B cell (primary cell): ENCODE measurements around the gene RPL35. TPM values are rescaled to one million over a fixed set of nuclear protein-coding genes. Genes with fewer than 3 reads are reported as not detected.

ENCODE experiments used
- ATAC-seq: fragments of 200-7000 bp; cut with Tn5 transposase; one replicate; pipeline ENCODE4 v1.10.0; 2021; ENCODE audit warnings: low read depth, mild to moderate bottlenecking, moderate number of reproducible peaks, moderate library complexity
- CTCF ChIA-PET: fragments of 350-600 bp; sonication (Branson Sonifier 250); formaldehyde crosslinking; loops from one replicate; lab custom pipeline; 2021; ENCODE audit warnings: antibody characterized with exemption, inconsistent platforms; lab: Charles Lee
- POLR2A ChIA-PET: fragments of 350-600 bp; sonication (Branson Sonifier 250); formaldehyde crosslinking; loops from one replicate; lab custom pipeline; 2021; ENCODE audit warnings: antibody characterized with exemption; lab: Charles Lee
- DNase-seq: peaks from one replicate; pipeline ENCODE4 v3.0.0; 2013
- H2AFZ ChIP-seq: 2 replicates; pipeline ENCODE4 v1.6.1; 2012; ENCODE audit warnings: mild to moderate bottlenecking, low read depth, low read length; ENCODE audit not compliant: insufficient read depth, poor library complexity, severe bottlenecking
- H3K27ac ChIP-seq, 2 donors: 1 replicate in 1 of 2; 2 replicates in 1 of 2; pipeline ENCODE4 v1.5.1; 2012 to 2013; ENCODE audit warnings: low read length in 2 of 2, mild to moderate bottlenecking in 2 of 2, moderate library complexity in 1 of 2
- H3K27me3 ChIP-seq, 4 experiments: fragments of 200-600 bp in 1 of 4; sonication (generic) in 1 of 4; replicated peaks in 1 of 4; 1 replicate in 2 of 4; 2 replicates in 2 of 4; pipeline versions ENCODE4 v1.6.1 to v1.7.0; 2013 to 2016; ENCODE audit warnings: low read length in 3 of 4, mild to moderate bottlenecking in 2 of 4, mixed read lengths in 1 of 4, moderate library complexity in 1 of 4; ENCODE audit not compliant: insufficient read depth in 4 of 4, control insufficient read depth in 3 of 4; ENCODE audit errors: control extremely low read depth in 1 of 4
- H3K36me3 ChIP-seq, 2 experiments: replicated peaks in 1 of 2; 1 replicate in 1 of 2; 2 replicates in 1 of 2; pipeline versions ENCODE4 v1.6.1 to v1.7.1; 2013; ENCODE audit warnings: low read length in 1 of 2; ENCODE audit not compliant: insufficient read depth in 2 of 2, control insufficient read depth in 1 of 2; ENCODE audit errors: control extremely low read depth in 1 of 2, extremely low read depth in 1 of 2
- H3K4me1 ChIP-seq, 2 donors: fragments of 200-600 bp in 1 of 2; sonication (generic) in 1 of 2; 1 replicate in 1 of 2; 2 replicates in 1 of 2; pipeline versions ENCODE4 v1.5.1 to v1.6.1; 2013 to 2017; ENCODE audit warnings: low read length in 2 of 2; ENCODE audit not compliant: control insufficient read depth in 2 of 2, insufficient read depth in 2 of 2
- H3K4me2 ChIP-seq: replicated peaks from 2 replicates; pipeline ENCODE3; 2012; ENCODE audit warnings: mild to moderate bottlenecking, low read depth, low read length; ENCODE audit not compliant: poor library complexity, severe bottlenecking
- H3K4me3 ChIP-seq, 5 experiments: fragments of 200-600 bp in 1 of 5; sonication (generic) in 1 of 5; 1 replicate in 3 of 5; 2 replicates in 2 of 5; pipeline versions ENCODE4 v1.5.1 to v1.7.0; 2011 to 2016; ENCODE audit warnings: low read length in 4 of 5, mild to moderate bottlenecking in 4 of 5, low read depth in 2 of 5, control low read depth in 1 of 5, moderate library complexity in 1 of 5; ENCODE audit not compliant: insufficient read depth in 1 of 5; ENCODE audit errors: control extremely low read depth in 1 of 5, extremely low read depth in 1 of 5
- H3K79me2 ChIP-seq: fragments of 200-600 bp; sonication (generic); one replicate; pipeline ENCODE4 v1.6.0; 2016; ENCODE audit warnings: low read length; ENCODE audit not compliant: control insufficient read depth, insufficient read depth
- H3K9ac ChIP-seq: fragments of 200-600 bp; sonication (generic); 2 replicates; pipeline ENCODE4 v1.6.1; 2017; ENCODE audit warnings: mild to moderate bottlenecking, low read length, moderate library complexity
- H3K9me3 ChIP-seq, 3 donors: one replicate each; pipeline versions ENCODE4 v1.6.1 to v1.7.1; 2013; ENCODE audit warnings: low read length in 2 of 3; ENCODE audit not compliant: control insufficient read depth in 2 of 3, insufficient read depth in 1 of 3; ENCODE audit errors: control extremely low read depth in 1 of 3
- H4K20me1 ChIP-seq: 2 replicates; pipeline ENCODE4 v1.6.0; 2012; ENCODE audit warnings: mild to moderate bottlenecking, low read length; ENCODE audit not compliant: insufficient read depth, control insufficient read depth, poor library complexity, severe bottlenecking
- H3K27ac Mint-ChIP-seq: one replicate; pipeline ENCODE4 v1.8.0; 2021; ENCODE audit warnings: mixed read lengths
- H3K27me3 Mint-ChIP-seq: one replicate; pipeline ENCODE4 v1.8.0; 2021; ENCODE audit warnings: mixed read lengths
- H3K4me1 Mint-ChIP-seq: one replicate; pipeline ENCODE4 v1.8.0; 2021; ENCODE audit warnings: mixed read lengths
- H3K4me3 Mint-ChIP-seq: one replicate; pipeline ENCODE4 v1.8.0; 2021; ENCODE audit warnings: mixed read lengths
- H3K9me3 Mint-ChIP-seq: one replicate; pipeline ENCODE4 v1.8.0; 2022; ENCODE audit warnings: mixed read lengths; ENCODE audit not compliant: insufficient read depth
- CTCF ChIP-seq: fragments of 200-600 bp; IDR thresholded peaks from one replicate; pipeline ENCODE4 v1.8.0; 2022; ENCODE audit warnings: antibody characterized with exemption, mild to moderate bottlenecking
- EZH2 ChIP-seq: IDR thresholded peaks from 2 replicates; pipeline ENCODE4 v1.6.1; 2012; ENCODE audit warnings: borderline replicate concordance, low read depth, mild to moderate bottlenecking, moderate library complexity, low read length; ENCODE audit not compliant: insufficient read depth, poor library complexity, severe bottlenecking
- WGBS: methylation state at CpG from one replicate; pipeline ENCODE4 v1.1.5; 2013; ENCODE audit warnings: missing lambda C conversion rate; ENCODE audit not compliant: insufficient coverage; 5-methylcytosine and 5-hydroxymethylcytosine counted together
- intact Hi-C: fragments of 100-400 bp; cut with micrococcal nuclease; formaldehyde crosslinking; loops from one replicate; pipeline ENCODE4 v1.10.0; 2022
- polyA plus RNA-seq: library from polyadenylated mRNA; depleted of rRNA; stranded (reverse); fragments of >200 nt; gene quantifications from 2 replicates; pipeline ENCODE4 v1.2.3, GENCODE V29; 2012
- total RNA-seq, 2 donors: library from RNA; stranded (reverse); fragments of 120-200 nt in 1 of 2; gene quantifications; 1 replicate in 1 of 2; 2 replicates in 1 of 2; pipeline versions ENCODE4 v1.2.3 to v1.2.4, GENCODE V29; 2013 to 2022

The RPL35 gene
- total and polyA plus RNA-seq, 2 donors (not counting 1 experiment from before 2014, with no cell fraction given), result 1,609 to 3,858 TPM

DNA sequence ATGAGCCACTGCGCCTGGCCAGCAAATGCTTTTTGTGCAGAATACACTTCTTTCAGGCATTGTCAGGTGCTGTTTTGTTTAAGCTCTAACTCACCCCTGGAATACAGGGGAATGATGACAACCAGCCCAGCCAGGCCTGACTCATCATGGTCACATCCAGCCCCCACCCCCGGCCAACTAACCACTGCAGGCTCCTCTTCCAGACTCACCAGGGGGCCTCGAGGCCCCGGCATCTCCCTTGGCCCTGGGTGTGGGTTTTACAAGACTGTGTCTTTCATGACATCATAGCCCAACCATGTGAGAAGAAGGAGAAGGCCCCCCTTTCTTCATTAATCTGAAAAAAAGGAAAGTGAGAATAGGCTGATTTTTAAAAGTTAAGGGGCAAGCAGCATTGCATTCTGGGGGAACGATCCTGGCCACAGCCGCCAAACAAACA, 49.3 kb downstream of the RPL35 start:
- Histone ChIP-seq H3K4me1 (no peaks in the 10 kb centered on the region), H4K20me1 (no peaks in the 10 kb centered on the region), H3K4me2 (no peak overlapping the region), H3K9ac (no peak overlapping the region), H3K79me2 (no peaks in the 10 kb centered on the region), H3K9me3 (no peaks in the 10 kb centered on the region), H2AFZ (no peak overlapping the region), H3K27me3 (no peaks in the 10 kb centered on the region), H3K36me3 (no peaks in the 10 kb centered on the region), H3K27ac (no peak overlapping the region), H3K4me3 (no peak overlapping the region)
- no peak overlapping the region for H3K27ac Mint-ChIP-seq
- H3K9me3 Mint-ChIP-seq, result no peaks in the 10 kb centered on the region
- ChIA-PET POLR2A (no interaction called here), CTCF (interaction anchor here (1.0 kb wide), 1 partner anchor 12 kb away, joined by 3 read pairs; no protein-coding TSS in a partner anchor)
- no peaks in the 10 kb centered on the region for H3K27me3 Mint-ChIP-seq
- intact Hi-C loops, result no loop called here
- no peak for DNase-seq
- no peak for ATAC-seq
- H3K4me3 Mint-ChIP-seq, result no peak overlapping the region
- 92% methylated on average over 1 of the region's 6 CpGs for WGBS
- no peaks in the 10 kb centered on the region for H3K4me1 Mint-ChIP-seq
- TF ChIP-seq EZH2, result no peak
- TF ChIP-seq CTCF, result no peak

GRCh38 chr9:124810663-124811355, 50.9 kb downstream of the RPL35 start:
- no peaks in the 10 kb centered on the region for H3K4me1 Mint-ChIP-seq
- TF ChIP-seq EZH2 (no peak), CTCF (no peak)
- H3K4me2 ChIP-seq, result no peak overlapping the region
- H3K4me3 Mint-ChIP-seq, result no peak overlapping the region
- H3K9ac ChIP-seq, result no peak overlapping the region
- no peak overlapping the region for H3K4me3 ChIP-seq
- DNase-seq, result no peak
- no peaks in the 10 kb centered on the region for H3K9me3 ChIP-seq
- H4K20me1 ChIP-seq, result no peaks in the 10 kb centered on the region
- no peaks in the 10 kb centered on the region for H3K36me3 ChIP-seq
- H3K27ac Mint-ChIP-seq, result no peak overlapping the region
- H3K27me3 Mint-ChIP-seq, result no peaks in the 10 kb centered on the region
- ATAC-seq, result no peak
- no peaks in the 10 kb centered on the region for H3K79me2 ChIP-seq
- no peaks in the 10 kb centered on the region for H3K9me3 Mint-ChIP-seq
- no peak overlapping the region for H3K27ac ChIP-seq
- intact Hi-C loops, result no loop called here
- no peaks in the 10 kb centered on the region for H3K27me3 ChIP-seq
- POLR2A ChIA-PET, result interaction anchor here (0.6 kb wide), 1 partner anchor 1861 kb away, joined by 5 read pairs; no protein-coding TSS in a partner anchor
- 95% methylated on average over 10 of the region's 12 CpGs for WGBS
- H3K4me1 ChIP-seq, result no peaks in the 10 kb centered on the region
- CTCF ChIA-PET, result no interaction called here
- H2AFZ ChIP-seq, result no peak overlapping the region
